Keratinocyte (primary cell): ENCODE results near the gene STXBP1. TPM values are rescaled to one million over a fixed set of nuclear protein-coding genes. Genes with fewer than 3 reads are reported as not detected.

ENCODE experiments used
- DNase-seq: peaks from one replicate; pipeline ENCODE4 v3.0.0-alpha.2; 2011; ENCODE audit warnings: low read depth, missing footprints, low spot score
- FAIRE-seq: peaks from 2 replicates; lab custom pipeline; 2011; peaks lifted over from hg19 to GRCh38; lab: Jason Lieb, UNC
- H2AFZ ChIP-seq: 2 replicates; pipeline ENCODE4 v1.6.0; 2012; ENCODE audit warnings: low read length, control low read depth, inconsistent platforms; ENCODE audit not compliant: control insufficient read depth
- H3K27ac ChIP-seq: 2 replicates; pipeline ENCODE4 v1.5.1; 2011; ENCODE audit warnings: low read length; ENCODE audit not compliant: control insufficient read depth, insufficient read depth
- H3K27me3 ChIP-seq: 3 replicates; pipeline ENCODE4 v1.6.0; 2011; ENCODE audit warnings: low read length; ENCODE audit not compliant: control insufficient read depth, insufficient read depth; ENCODE audit errors: extremely low read depth
- H3K36me3 ChIP-seq, 2 experiments: 2 replicates in 1 of 2; 3 replicates in 1 of 2; pipeline ENCODE4 v1.5.1; 2011; ENCODE audit warnings: low read length in 2 of 2, mild to moderate bottlenecking in 1 of 2; ENCODE audit not compliant: control insufficient read depth in 2 of 2, insufficient read depth in 2 of 2; ENCODE audit errors: extremely low read depth in 1 of 2
- H3K4me1 ChIP-seq: 3 replicates; pipeline ENCODE4 v1.5.1; 2011; ENCODE audit warnings: low read length; ENCODE audit not compliant: control insufficient read depth, insufficient read depth; ENCODE audit errors: extremely low read depth
- H3K4me2 ChIP-seq: 3 replicates; pipeline ENCODE4 v1.6.0; 2011; ENCODE audit warnings: low read depth, low read length; ENCODE audit not compliant: control insufficient read depth, insufficient read depth; ENCODE audit errors: extremely low read depth
- H3K4me3 ChIP-seq, 3 experiments: fragments of 200-600 bp in 1 of 3; sonication (generic) in 1 of 3; 2 replicates in 2 of 3; 3 replicates in 1 of 3; pipeline ENCODE4 v1.5.1; 2011 to 2016; ENCODE audit warnings: low read length in 3 of 3, mild to moderate bottlenecking in 3 of 3, control low read depth in 2 of 3, inconsistent platforms in 1 of 3, low read depth in 1 of 3, mixed read lengths in 1 of 3, mixed run types in 1 of 3, moderate library complexity in 1 of 3; ENCODE audit not compliant: control insufficient read depth in 2 of 3, insufficient read depth in 2 of 3; ENCODE audit errors: extremely low read depth in 1 of 3
- H3K79me2 ChIP-seq: 2 replicates; pipeline ENCODE4 v1.6.0; 2012; ENCODE audit warnings: low read length; ENCODE audit not compliant: control insufficient read depth, insufficient read depth
- H3K9ac ChIP-seq: 3 replicates; pipeline ENCODE4 v1.6.0; 2011; ENCODE audit warnings: low read length; ENCODE audit not compliant: control insufficient read depth, insufficient read depth; ENCODE audit errors: extremely low read depth
- H3K9me1 ChIP-seq: 3 replicates; pipeline ENCODE4 v1.6.0; 2011; ENCODE audit warnings: low read length; ENCODE audit not compliant: control insufficient read depth, insufficient read depth; ENCODE audit errors: extremely low read depth
- H3K9me3 ChIP-seq: 2 replicates; pipeline ENCODE4 v1.5.1; 2012; ENCODE audit warnings: low read depth, low read length; ENCODE audit not compliant: control insufficient read depth
- H4K20me1 ChIP-seq: 3 replicates; pipeline ENCODE4 v1.6.0; 2011; ENCODE audit warnings: low read length; ENCODE audit not compliant: control insufficient read depth, insufficient read depth; ENCODE audit errors: extremely low read depth
- CTCF ChIP-seq, 3 experiments: IDR thresholded peaks in 1 of 3; conservative IDR thresholded peaks in 1 of 3; optimal IDR thresholded peaks in 1 of 3; 2 replicates in 2 of 3; 3 replicates in 1 of 3; pipeline versions ENCODE3 to v1.5.1; 2011; ENCODE audit warnings: low read length in 3 of 3, mild to moderate bottlenecking in 3 of 3, moderate library complexity in 2 of 3, control low read depth in 1 of 3, inconsistent platforms in 1 of 3; ENCODE audit not compliant: insufficient read depth in 2 of 3; ENCODE audit errors: extremely low read depth in 1 of 3
- EZH2 ChIP-seq: IDR thresholded peaks from one replicate; pipeline ENCODE4 v1.6.1; 2012; ENCODE audit warnings: inconsistent platforms, mild to moderate bottlenecking, low read length, moderate library complexity
- dilution Hi-C: fragments of 300-500 bp; cut with MboI; formaldehyde crosslinking; loops from one replicate; pipeline ENCODE4 v1.7.0; 2020; ENCODE audit warnings: low sequenced_read_pairs; ENCODE audit not compliant: extremely low pct_ligation_motif_present
- polyA plus RNA-seq, 5 experiments: library from polyadenylated mRNA; depleted of rRNA in 3 of 5; stranded (reverse) in 3 of 5; stranded (forward) in 1 of 5; unstranded in 1 of 5; fragments of >200 nt; gene quantifications; 1 replicate in 1 of 5; 2 replicates in 3 of 5; 3 replicates in 1 of 5; pipeline versions ENCODE4 v1.2.1 to v1.2.3, GENCODE V29; 2011 to 2012; ENCODE audit warnings: missing spikeins in 2 of 5, low read depth in 1 of 5, low replicate concordance in 1 of 5

The STXBP1 gene
- polyA plus RNA-seq, 1 donor (not counting 4 experiments of a cell fraction or from before 2014, with no cell fraction given) = 17.1 TPM

DNA sequence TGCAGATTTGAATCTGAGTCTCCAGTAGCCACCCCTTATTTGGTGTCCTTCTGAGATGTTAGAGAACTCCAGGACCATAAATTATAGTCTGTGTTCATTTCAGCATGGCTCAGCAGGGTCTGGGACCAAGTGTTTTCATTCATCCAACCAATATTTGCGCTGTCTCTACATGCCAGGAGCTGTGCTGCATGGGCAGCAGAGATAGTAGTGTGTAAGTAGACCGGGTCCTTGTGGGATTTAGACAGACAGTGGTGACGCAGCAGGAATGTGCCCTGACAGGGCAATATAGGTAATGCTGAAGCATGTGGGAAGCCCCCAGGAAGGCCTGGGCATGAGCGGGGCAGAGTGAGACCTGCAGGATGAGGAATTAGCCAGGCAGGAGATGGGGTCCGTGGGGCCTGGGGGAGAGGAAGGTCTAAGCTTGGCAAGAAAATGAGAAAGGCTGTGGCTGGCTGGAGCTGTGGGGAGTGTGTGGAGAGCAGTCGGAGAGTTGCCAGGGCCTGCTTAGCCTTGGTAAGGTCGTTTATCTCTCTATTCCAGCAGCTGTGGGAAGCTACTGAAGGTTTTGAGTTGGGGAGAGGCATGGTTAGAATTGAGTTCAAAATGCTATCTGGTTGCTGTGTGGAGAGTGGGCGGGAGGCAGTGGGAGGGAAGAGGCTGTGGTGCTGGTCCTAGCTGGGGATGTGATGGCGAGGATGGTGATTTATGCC is 16.8 kb downstream of the STXBP1 start:
- Histone ChIP-seq H3K9ac (no peak overlapping the region), H3K4me3 (no peak overlapping the region), H3K9me1 (no peaks in the 10 kb centered on the region), H3K27me3 (no peaks in the 10 kb centered on the region), H3K79me2 (peaks cover 6% of the 10 kb centered on the region), H2AFZ (no peak overlapping the region), H3K4me2 (peak overlapping the region; percentile 3), H3K9me3 (no peaks in the 10 kb centered on the region), H3K36me3 (no peaks in the 10 kb centered on the region), H4K20me1 (peaks cover 5% of the 10 kb centered on the region), H3K4me1 (peaks cover 33% of the 10 kb centered on the region), H3K27ac (peak overlapping the region; percentile 48)
- FAIRE-seq (peak; percentile 63), DNase-seq (peak; percentile 60)
- dilution Hi-C loops = no loop called here
- no peak for TF ChIP-seq EZH2
- no peak for TF ChIP-seq CTCF (optimal IDR thresholded peaks at IDR 0.05 in 1 of 3, IDR thresholded peaks at IDR 0.05 in 1 of 3, conservative IDR thresholded peaks at IDR 0.05 in 1 of 3; ENCODE audit: extremely low read depth in 1 of 3, insufficient read depth in 2 of 3, low read length in 3 of 3)

DNA sequence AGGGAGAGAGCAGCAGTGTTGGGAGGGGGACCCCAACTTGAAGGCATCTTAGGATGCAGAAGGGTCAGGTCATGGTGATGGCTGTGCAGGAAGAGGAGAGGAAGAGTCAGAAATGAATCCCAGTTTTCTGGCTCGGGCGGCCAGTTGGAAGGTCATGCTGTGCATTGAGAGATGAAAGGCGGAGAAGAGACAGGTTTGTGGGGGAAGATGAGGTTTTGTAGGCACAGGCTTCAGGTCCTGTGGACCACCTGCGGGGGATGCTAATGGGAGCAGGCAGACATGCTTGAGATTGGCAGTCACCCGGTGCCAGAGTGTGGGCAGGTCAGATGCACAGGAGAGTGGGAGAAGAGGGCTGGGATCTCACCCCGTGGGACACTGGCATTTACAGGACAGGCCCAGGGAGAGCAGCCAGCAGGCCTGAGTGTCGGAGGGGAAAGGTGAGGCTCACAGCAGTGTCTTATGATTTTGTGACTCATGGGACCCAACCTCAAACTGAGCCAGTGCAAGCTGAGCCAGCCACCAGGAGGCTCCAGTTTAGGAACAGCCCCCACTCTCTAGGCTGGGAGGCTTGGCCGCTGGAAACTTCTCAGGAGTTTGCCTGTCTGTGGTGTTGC is 17.5 kb downstream of the STXBP1 start:
- peaks cover 6% of the 10 kb centered on the region for H3K79me2 ChIP-seq
- H2AFZ ChIP-seq = no peak overlapping the region
- H3K27ac ChIP-seq = peak overlapping the region; percentile 48
- dilution Hi-C loops = no loop called here
- no peak for DNase-seq
- no peak overlapping the region for H3K4me3 ChIP-seq
- peaks cover 38% of the 10 kb centered on the region for H3K4me1 ChIP-seq
- no peaks in the 10 kb centered on the region for H3K27me3 ChIP-seq
- H3K9me1 ChIP-seq = no peaks in the 10 kb centered on the region
- no peaks in the 10 kb centered on the region for H3K36me3 ChIP-seq
- TF ChIP-seq CTCF (optimal IDR thresholded peaks at IDR 0.05 in 1 of 3, IDR thresholded peaks at IDR 0.05 in 1 of 3, conservative IDR thresholded peaks at IDR 0.05 in 1 of 3; ENCODE audit: extremely low read depth in 1 of 3, insufficient read depth in 2 of 3, low read length in 3 of 3) (peak in 2 of 3 experiments; percentile 22 to 40), EZH2 (no peak)
- peak overlapping the region; percentile 1 for H3K4me2 ChIP-seq
- no peak overlapping the region for H3K9ac ChIP-seq
- no peak for FAIRE-seq
- no peaks in the 10 kb centered on the region for H3K9me3 ChIP-seq
- H4K20me1 ChIP-seq = peaks cover 5% of the 10 kb centered on the region
